ENCODE data around the gene NRIP2.

The NRIP2 gene

GRCh38 chr12:2805143-2805520, 29.7 kb downstream of the NRIP2 start:
- no peak overlapping the region for H3K4me3 ChIP-seq
- DNase-seq (ENCODE audit: low spot score), result no peak
- peak overlapping the region in 1 of 2 donors; percentile 49 for H3K27ac ChIP-seq
- no peak for TF ChIP-seq CTCF (IDR thresholded peaks at IDR 0.05)

GRCh38 chr12:2804393-2805142, 30.3 kb downstream of the NRIP2 start:
- no peak for TF ChIP-seq CTCF (IDR thresholded peaks at IDR 0.05)
- H3K27ac ChIP-seq, result peak overlapping the region; percentile 3 to 49
- DNase-seq (ENCODE audit: low spot score), result no peak
- H3K4me3 ChIP-seq, result no peak overlapping the region

- no peak overlapping the region for H3K4me3 ChIP-seq
- no peak for TF ChIP-seq CTCF (IDR thresholded peaks at IDR 0.05)
- DNase-seq (ENCODE audit: low spot score), result no peak
- H3K27ac ChIP-seq, result peak overlapping the region; percentile 3 to 49
These were observed 31.0 kb downstream of the NRIP2 start for GRCh38 chr12:2803635-2804392.

GRCh38 chr12:2801044-2801783, 33.6 kb downstream of the NRIP2 start:
- Histone ChIP-seq H3K27ac (peak overlapping the region in 1 of 2 donors; percentile 24), H3K4me3 (no peak overlapping the region)
- DNase-seq (ENCODE audit: low spot score), result no peak
- no peak for TF ChIP-seq CTCF (IDR thresholded peaks at IDR 0.05)

- no peak for DNase-seq (ENCODE audit: low spot score)
- H3K27ac ChIP-seq, result no peak overlapping the region
- no peak for TF ChIP-seq CTCF (IDR thresholded peaks at IDR 0.05)
- H3K4me3 ChIP-seq, result no peak overlapping the region
These were observed 34.7 kb downstream of the NRIP2 start for GRCh38 chr12:2800046-2800570.

GRCh38 chr12:2797721-2798418, 37.0 kb downstream of the NRIP2 start:
- DNase-seq (ENCODE audit: low spot score), result no peak
- no peak for TF ChIP-seq CTCF (IDR thresholded peaks at IDR 0.05)
- Histone ChIP-seq H3K27ac (peak overlapping the region in 1 of 2 donors; percentile 20), H3K4me3 (no peak overlapping the region)

All from coronary artery (tissue), 2 donors.